ENCODE data around the gene DHX15. TPM values are rescaled to one million over a fixed set of nuclear protein-coding genes. Genes with fewer than 3 reads are reported as not detected.

Gene DHX15
- total and polyA plus RNA-seq, 9 donors = 57.3 to 129 (median 106) TPM

GRCh38 chr4:24613502-24613901 lies 29.1 kb upstream of the DHX15 start:
- no peak for DNase-seq
- Histone ChIP-seq H3K27ac (no peak overlapping the region), H3K9me3 (no peaks in the 10 kb centered on the region), H3K27me3 (no peaks in the 10 kb centered on the region), H3K36me3 (no peaks in the 10 kb centered on the region), H3K4me3 (no peak overlapping the region), H3K4me1 (ENCODE audit: insufficient read depth) (no peaks in the 10 kb centered on the region)
- intact Hi-C loops (cut with DNase I) = no loop called here
- no peak for TF ChIP-seq CTCF (IDR thresholded peaks at IDR 0.05)
- no peak for TF ChIP-seq EP300 (IDR thresholded peaks at IDR 0.05)
- TF ChIP-seq POLR2A (IDR thresholded peaks at IDR 0.05) = no peak
- WGBS, 3 donors = 86 to 93% (median 89%) methylated on average over 3 of the region's 3 CpGs

- no peak overlapping the region for H3K4me3 ChIP-seq
- H3K9me3 ChIP-seq = no peaks in the 10 kb centered on the region
- H3K4me1 ChIP-seq (ENCODE audit: insufficient read depth) = no peaks in the 10 kb centered on the region
- intact Hi-C loops (cut with DNase I) = no loop called here
- H3K27me3 ChIP-seq = no peaks in the 10 kb centered on the region
- H3K36me3 ChIP-seq = no peaks in the 10 kb centered on the region
- WGBS, 3 donors = 81 to 88% (median 88%) methylated on average over 11 of the region's 11 CpGs
- no peak for TF ChIP-seq EP300 (IDR thresholded peaks at IDR 0.05)
- TF ChIP-seq CTCF (IDR thresholded peaks at IDR 0.05) = no peak
- no peak for TF ChIP-seq POLR2A (IDR thresholded peaks at IDR 0.05)
- H3K27ac ChIP-seq = no peak overlapping the region
- DNase-seq = no peak
These were observed 27.2 kb upstream of the DHX15 start for GRCh38 chr4:24611575-24611974.

- Histone ChIP-seq H3K27ac (no peak overlapping the region), H3K9me3 (no peaks in the 10 kb centered on the region), H3K27me3 (no peaks in the 10 kb centered on the region), H3K36me3 (no peaks in the 10 kb centered on the region), H3K4me1 (ENCODE audit: insufficient read depth) (no peaks in the 10 kb centered on the region), H3K4me3 (no peak overlapping the region)
- DNase-seq = no peak
- intact Hi-C loops (cut with DNase I) = no loop called here
- TF ChIP-seq CTCF (IDR thresholded peaks at IDR 0.05) = no peak
- no peak for TF ChIP-seq EP300 (IDR thresholded peaks at IDR 0.05)
- no peak for TF ChIP-seq POLR2A (IDR thresholded peaks at IDR 0.05)
These were observed 23.0 kb upstream of the DHX15 start for GRCh38 chr4:24607334-24607733.

- Histone ChIP-seq H3K4me1 (ENCODE audit: insufficient read depth) (no peaks in the 10 kb centered on the region), H3K36me3 (no peaks in the 10 kb centered on the region), H3K27ac (no peak overlapping the region), H3K4me3 (no peak overlapping the region), H3K27me3 (no peaks in the 10 kb centered on the region), H3K9me3 (no peaks in the 10 kb centered on the region)
- DNase-seq = no peak
- intact Hi-C loops (cut with DNase I) = no loop called here
- TF ChIP-seq EP300 (IDR thresholded peaks at IDR 0.05) = no peak
- TF ChIP-seq CTCF (IDR thresholded peaks at IDR 0.05) = no peak
- TF ChIP-seq POLR2A (IDR thresholded peaks at IDR 0.05) = no peak
These were observed 20.9 kb upstream of the DHX15 start for GRCh38 chr4:24605216-24605615.
